Gastroesophageal sphincter (tissue), 3 donors: ENCODE data around the gene AGBL4.

Source experiments
- EP300 ChIP-seq: sonication (generic); formaldehyde crosslinking; IDR thresholded peaks from one replicate; pipeline ENCODE4 v1.6.1; 2017; ENCODE audit warnings: antibody characterized with exemption, mild to moderate bottlenecking
- POLR2A ChIP-seq, 2 donors: fragments of 450-650 bp; IDR thresholded peaks; one replicate each; pipeline ENCODE4 v1.6.1; 2017; ENCODE audit warnings: antibody characterized with exemption in 2 of 2, mild to moderate bottlenecking in 2 of 2, moderate library complexity in 1 of 2
- POLR2AphosphoS5 ChIP-seq: sonication (generic); formaldehyde crosslinking; IDR thresholded peaks from one replicate; pipeline ENCODE4 v1.6.1; 2017; ENCODE audit warnings: antibody characterized with exemption
- TF ChIP-seq, protein P1 (sequence below), 4 experiments: fragments of 200-600 bp in 2 of 4; fragments of 450-650 bp in 2 of 4; sonication (generic) in 1 of 4; IDR thresholded peaks; one replicate each; pipeline ENCODE4 v1.5.1; 2017 to 2019; ENCODE audit warnings: antibody characterized with exemption in 4 of 4, mild to moderate bottlenecking in 2 of 4, moderate library complexity in 2 of 4

DNA sequence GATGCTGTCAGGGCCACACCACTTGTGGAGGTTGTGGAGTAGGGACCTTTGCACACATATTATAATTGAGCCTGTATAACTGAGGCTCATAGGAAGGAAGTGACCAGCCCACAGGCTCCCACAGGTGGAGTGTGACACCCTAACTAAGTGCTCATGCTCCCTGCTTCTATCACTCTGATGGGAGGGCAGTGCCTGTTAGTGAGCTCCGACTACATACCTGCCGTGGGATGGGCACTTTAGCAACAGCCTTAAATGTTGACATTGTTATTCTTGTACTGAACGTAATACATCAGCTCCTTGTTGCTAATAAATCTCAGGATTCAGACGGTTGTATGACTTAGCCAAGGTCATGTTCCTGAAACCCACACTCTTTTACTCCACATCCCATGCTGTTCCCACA lies 1305.0 kb downstream of the AGBL4 start:
- TF ChIP-seq, protein P1, sequence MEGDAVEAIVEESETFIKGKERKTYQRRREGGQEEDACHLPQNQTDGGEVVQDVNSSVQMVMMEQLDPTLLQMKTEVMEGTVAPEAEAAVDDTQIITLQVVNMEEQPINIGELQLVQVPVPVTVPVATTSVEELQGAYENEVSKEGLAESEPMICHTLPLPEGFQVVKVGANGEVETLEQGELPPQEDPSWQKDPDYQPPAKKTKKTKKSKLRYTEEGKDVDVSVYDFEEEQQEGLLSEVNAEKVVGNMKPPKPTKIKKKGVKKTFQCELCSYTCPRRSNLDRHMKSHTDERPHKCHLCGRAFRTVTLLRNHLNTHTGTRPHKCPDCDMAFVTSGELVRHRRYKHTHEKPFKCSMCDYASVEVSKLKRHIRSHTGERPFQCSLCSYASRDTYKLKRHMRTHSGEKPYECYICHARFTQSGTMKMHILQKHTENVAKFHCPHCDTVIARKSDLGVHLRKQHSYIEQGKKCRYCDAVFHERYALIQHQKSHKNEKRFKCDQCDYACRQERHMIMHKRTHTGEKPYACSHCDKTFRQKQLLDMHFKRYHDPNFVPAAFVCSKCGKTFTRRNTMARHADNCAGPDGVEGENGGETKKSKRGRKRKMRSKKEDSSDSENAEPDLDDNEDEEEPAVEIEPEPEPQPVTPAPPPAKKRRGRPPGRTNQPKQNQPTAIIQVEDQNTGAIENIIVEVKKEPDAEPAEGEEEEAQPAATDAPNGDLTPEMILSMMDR (IDR thresholded peaks at IDR 0.05): no peak
- TF ChIP-seq POLR2A (IDR thresholded peaks at IDR 0.05) (no peak), EP300 (no peak), POLR2AphosphoS5 (no peak)
